Liver (tissue), 9 donors: Measurements from ENCODE around the gene MICU1. TPM values are rescaled to one million over a fixed set of nuclear protein-coding genes. Genes with fewer than 3 reads are reported as not detected.

Source experiments
- DNase-seq: peaks from one replicate; pipeline ENCODE4 v3.0.0-alpha.2; 2017; ENCODE audit warnings: low spot score
- H3K27ac ChIP-seq, 2 donors: one replicate each; pipeline ENCODE4 v1.7.0; 2013; ENCODE audit warnings: inconsistent platforms in 2 of 2, low read length in 2 of 2, control low read depth in 1 of 2, low read depth in 1 of 2, mild to moderate bottlenecking in 1 of 2
- H3K27me3 ChIP-seq, 4 donors: one replicate each; pipeline versions ENCODE4 v1.6.1 to v1.7.0; 2013; ENCODE audit warnings: low read length in 3 of 4, inconsistent platforms in 1 of 4, mild to moderate bottlenecking in 1 of 4, moderate library complexity in 1 of 4; ENCODE audit not compliant: control insufficient read depth in 4 of 4, insufficient read depth in 4 of 4
- H3K36me3 ChIP-seq, 4 donors: one replicate each; pipeline versions ENCODE4 v1.6.1 to v1.7.0; 2013; ENCODE audit warnings: low read length in 3 of 4, mild to moderate bottlenecking in 3 of 4, low read depth in 1 of 4, moderate library complexity in 1 of 4; ENCODE audit not compliant: control insufficient read depth in 4 of 4, insufficient read depth in 3 of 4
- H3K4me1 ChIP-seq, 4 donors: one replicate each; pipeline versions ENCODE4 v1.6.1 to v1.7.0; 2013; ENCODE audit warnings: low read length in 3 of 4, mild to moderate bottlenecking in 3 of 4, moderate library complexity in 1 of 4; ENCODE audit not compliant: control insufficient read depth in 4 of 4, insufficient read depth in 4 of 4
- H3K4me3 ChIP-seq, 3 donors: one replicate each; pipeline versions ENCODE4 v1.6.1 to v1.7.0; 2013; ENCODE audit warnings: low read length in 3 of 3, control low read depth in 1 of 3, low read depth in 1 of 3, mild to moderate bottlenecking in 1 of 3
- H3K9ac ChIP-seq, 2 donors: one replicate each; pipeline ENCODE4 v1.7.0; 2013; ENCODE audit warnings: low read length in 2 of 2, mild to moderate bottlenecking in 2 of 2, moderate library complexity in 2 of 2, control low read depth in 1 of 2, low read depth in 1 of 2
- H3K9me3 ChIP-seq, 4 donors: one replicate each; pipeline versions ENCODE4 v1.6.1 to v1.7.0; 2013; ENCODE audit warnings: low read length in 3 of 4; ENCODE audit not compliant: control insufficient read depth in 4 of 4
- FOXA1 ChIP-seq: IDR thresholded peaks from 2 replicates; pipeline ENCODE4 v1.6.1; 2016; ENCODE audit warnings: antibody characterized with exemption
- FOXA2 ChIP-seq: IDR thresholded peaks from 2 replicates; pipeline ENCODE4 v1.6.1; 2016; ENCODE audit warnings: antibody characterized with exemption
- GABPA ChIP-seq, 2 donors: IDR thresholded peaks in 1 of 2; conservative IDR thresholded peaks in 1 of 2; 2 replicates each; pipeline ENCODE4 v1.6.1; 2016; ENCODE audit warnings: antibody characterized with exemption in 2 of 2, mild to moderate bottlenecking in 1 of 2, moderate library complexity in 1 of 2
- HNF4A ChIP-seq, 2 donors: conservative IDR thresholded peaks; 2 replicates each; pipeline ENCODE4 v1.6.1; 2016; ENCODE audit warnings: antibody characterized with exemption in 2 of 2, mild to moderate bottlenecking in 2 of 2
- HNF4G ChIP-seq: IDR thresholded peaks from 2 replicates; pipeline ENCODE4 v1.6.1; 2016; ENCODE audit warnings: antibody characterized with exemption
- JUND ChIP-seq, 2 donors: IDR thresholded peaks; 2 replicates each; pipeline ENCODE4 v1.6.1; 2016; ENCODE audit warnings: antibody characterized with exemption in 2 of 2
- NR2F2 ChIP-seq: IDR thresholded peaks from 2 replicates; pipeline ENCODE4 v1.6.1; 2016; ENCODE audit warnings: antibody characterized with exemption
- RAD21 ChIP-seq, 2 donors: IDR thresholded peaks; 2 replicates each; pipeline ENCODE4 v1.6.1; 2016; ENCODE audit warnings: antibody characterized with exemption in 2 of 2, mild to moderate bottlenecking in 2 of 2
- RXRA ChIP-seq, 2 donors: IDR thresholded peaks; 2 replicates each; pipeline ENCODE4 v1.6.1; 2017 to 2018; ENCODE audit warnings: antibody characterized with exemption in 2 of 2, mild to moderate bottlenecking in 1 of 2
- SP1 ChIP-seq: IDR thresholded peaks from 2 replicates; pipeline ENCODE4 v1.6.1; 2018; ENCODE audit warnings: antibody characterized with exemption, mild to moderate bottlenecking
- TAF1 ChIP-seq: conservative IDR thresholded peaks from 2 replicates; pipeline ENCODE4 v1.6.1; 2016; ENCODE audit warnings: antibody characterized with exemption, mild to moderate bottlenecking
- YY1 ChIP-seq: IDR thresholded peaks from 2 replicates; pipeline ENCODE4 v1.6.1; 2016; ENCODE audit warnings: antibody characterized with exemption, mild to moderate bottlenecking
- WGBS: extraction: QIAGEN DNeasy Blood & Tissue Kit; methylation state at CpG from one replicate; pipeline ENCODE4 v1.1.7; 2013; 5-methylcytosine and 5-hydroxymethylcytosine counted together
- polyA plus RNA-seq, 2 donors: library from polyadenylated mRNA; stranded (reverse) in 1 of 2; unstranded in 1 of 2; fragments of 200-250 nt in 1 of 2; fragments of >200 nt in 1 of 2; fragmentation: Nextera tagmentation in 1 of 2; extraction: Ambion mirVana in 1 of 2; gene quantifications; one replicate each; pipeline versions ENCODE4 v1.2.1 to v1.2.3, GENCODE V29; 2013 to 2015
- total RNA-seq, 2 donors: library from RNA; depleted of rRNA; stranded (reverse); fragments of >200 nt; gene quantifications; one replicate each; pipeline ENCODE4 v1.2.3, GENCODE V29; 2014
- TF ChIP-seq, protein P1 (sequence below): IDR thresholded peaks from 2 replicates; pipeline ENCODE4 v1.6.1; 2016; ENCODE audit warnings: antibody characterized with exemption
- TF ChIP-seq, protein P2 (sequence below): IDR thresholded peaks from 2 replicates; pipeline ENCODE4 v1.6.1; 2016; ENCODE audit warnings: antibody characterized with exemption
- TF ChIP-seq, protein P3 (sequence below): IDR thresholded peaks from 2 replicates; pipeline ENCODE4 v1.6.1; 2016; ENCODE audit warnings: antibody characterized with exemption, mild to moderate bottlenecking
- TF ChIP-seq, protein P4 (sequence below): IDR thresholded peaks from 2 replicates; pipeline ENCODE4 v1.6.1; 2016; ENCODE audit warnings: antibody characterized with exemption
- TF ChIP-seq, protein P5 (sequence below): fragments of 150-350 bp; IDR thresholded peaks from 2 replicates; pipeline ENCODE4 v1.5.1; 2017; ENCODE audit warnings: improper control_type of control experiment, low read depth, low read length; ENCODE audit not compliant: missing input control
- donor health status: healthy.
- donor health status: healthy.
- donor health status: healthy.
- donor health status: healthy.
- donor health status: healthy.

Gene MICU1
- total and polyA plus RNA-seq, 4 donors, result 26.4 to 47.4 (median 32.1) TPM

DNA sequence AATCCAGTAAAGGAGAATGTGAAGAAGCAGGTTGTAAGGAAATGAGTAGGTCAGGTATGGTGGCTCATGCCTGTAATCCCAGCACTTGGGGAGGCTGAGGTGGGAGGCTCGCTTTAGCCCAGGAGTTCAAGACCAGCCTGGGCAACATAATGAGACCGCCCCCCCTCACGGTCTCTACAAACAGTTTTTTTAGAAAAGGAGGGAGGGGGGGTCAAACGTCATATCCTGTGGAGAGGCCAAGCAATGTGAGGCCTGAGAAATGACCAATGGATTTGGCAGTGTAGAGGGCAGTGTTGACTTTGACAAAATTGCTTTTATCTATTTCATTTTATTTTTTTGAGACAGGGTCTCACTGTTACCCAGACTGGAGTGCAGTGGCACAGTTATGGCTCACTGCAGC lies 268.9 kb downstream of the MICU1 start:
- H3K9ac ChIP-seq, result no peak overlapping the region
- H3K27me3 ChIP-seq, result no peaks in the 10 kb centered on the region
- 72% methylated on average over 4 of the region's 4 CpGs for WGBS
- H3K9me3 ChIP-seq, result no peaks in the 10 kb centered on the region
- peaks cover 3 to 18% (median 16%) of the 10 kb centered on the region in 4 donors for H3K4me1 ChIP-seq
- no peak overlapping the region for H3K27ac ChIP-seq
- H3K4me3 ChIP-seq, result no peak overlapping the region
- DNase-seq, result no peak
- no peak for TF ChIP-seq JUND (IDR thresholded peaks at IDR 0.05)
- TF ChIP-seq HNF4G, result no peak
- no peak for TF ChIP-seq YY1
- TF ChIP-seq TAF1, result no peak
- H3K36me3 ChIP-seq, result no peaks in the 10 kb centered on the region

DNA sequence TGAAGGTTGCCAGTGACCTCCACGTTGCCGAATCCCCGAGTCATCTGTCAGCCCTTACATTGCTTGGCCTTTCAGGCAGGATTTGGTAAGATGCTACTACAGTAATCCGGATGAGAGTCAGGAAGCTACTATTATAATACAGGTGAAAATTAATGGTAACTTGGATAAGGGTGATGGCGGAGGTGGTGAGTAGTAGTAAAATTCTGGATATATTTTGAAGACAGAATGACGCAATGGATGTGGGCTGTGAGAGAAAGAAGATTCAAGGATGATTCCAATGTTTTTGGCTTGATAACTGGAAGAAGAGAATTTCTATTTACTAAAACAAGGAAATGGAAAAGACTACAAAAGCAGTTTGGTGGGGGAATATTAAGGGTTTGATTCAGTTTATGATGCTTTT lies 269.8 kb downstream of the MICU1 start:
- H3K9me3 ChIP-seq, result no peaks in the 10 kb centered on the region
- TF ChIP-seq YY1, result no peak
- TF ChIP-seq, protein P1, sequence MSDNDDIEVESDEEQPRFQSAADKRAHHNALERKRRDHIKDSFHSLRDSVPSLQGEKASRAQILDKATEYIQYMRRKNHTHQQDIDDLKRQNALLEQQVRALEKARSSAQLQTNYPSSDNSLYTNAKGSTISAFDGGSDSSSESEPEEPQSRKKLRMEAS, result no peak
- TF ChIP-seq FOXA1, result no peak
- no peak for TF ChIP-seq SP1
- TF ChIP-seq, protein P2, sequence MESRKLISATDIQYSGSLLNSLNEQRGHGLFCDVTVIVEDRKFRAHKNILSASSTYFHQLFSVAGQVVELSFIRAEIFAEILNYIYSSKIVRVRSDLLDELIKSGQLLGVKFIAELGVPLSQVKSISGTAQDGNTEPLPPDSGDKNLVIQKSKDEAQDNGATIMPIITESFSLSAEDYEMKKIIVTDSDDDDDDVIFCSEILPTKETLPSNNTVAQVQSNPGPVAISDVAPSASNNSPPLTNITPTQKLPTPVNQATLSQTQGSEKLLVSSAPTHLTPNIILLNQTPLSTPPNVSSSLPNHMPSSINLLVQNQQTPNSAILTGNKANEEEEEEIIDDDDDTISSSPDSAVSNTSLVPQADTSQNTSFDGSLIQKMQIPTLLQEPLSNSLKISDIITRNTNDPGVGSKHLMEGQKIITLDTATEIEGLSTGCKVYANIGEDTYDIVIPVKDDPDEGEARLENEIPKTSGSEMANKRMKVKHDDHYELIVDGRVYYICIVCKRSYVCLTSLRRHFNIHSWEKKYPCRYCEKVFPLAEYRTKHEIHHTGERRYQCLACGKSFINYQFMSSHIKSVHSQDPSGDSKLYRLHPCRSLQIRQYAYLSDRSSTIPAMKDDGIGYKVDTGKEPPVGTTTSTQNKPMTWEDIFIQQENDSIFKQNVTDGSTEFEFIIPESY, result no peak
- TF ChIP-seq JUND (IDR thresholded peaks at IDR 0.05), result no peak
- TF ChIP-seq HNF4G, result no peak
- TF ChIP-seq RXRA (IDR thresholded peaks at IDR 0.05), result no peak
- no peak for TF ChIP-seq RAD21 (IDR thresholded peaks at IDR 0.05)
- no peak for TF ChIP-seq HNF4A (conservative IDR thresholded peaks at IDR 0.05)
- TF ChIP-seq FOXA2, result no peak
- 91% methylated on average over 6 of the region's 6 CpGs for WGBS
- no peak overlapping the region for H3K4me3 ChIP-seq
- H3K4me1 ChIP-seq, result peaks cover 3 to 23% (median 17%) of the 10 kb centered on the region in 4 donors
- H3K27ac ChIP-seq, result no peak overlapping the region
- no peak for DNase-seq
- no peaks in the 10 kb centered on the region for H3K36me3 ChIP-seq
- no peak overlapping the region for H3K9ac ChIP-seq
- H3K27me3 ChIP-seq, result no peaks in the 10 kb centered on the region

DNA sequence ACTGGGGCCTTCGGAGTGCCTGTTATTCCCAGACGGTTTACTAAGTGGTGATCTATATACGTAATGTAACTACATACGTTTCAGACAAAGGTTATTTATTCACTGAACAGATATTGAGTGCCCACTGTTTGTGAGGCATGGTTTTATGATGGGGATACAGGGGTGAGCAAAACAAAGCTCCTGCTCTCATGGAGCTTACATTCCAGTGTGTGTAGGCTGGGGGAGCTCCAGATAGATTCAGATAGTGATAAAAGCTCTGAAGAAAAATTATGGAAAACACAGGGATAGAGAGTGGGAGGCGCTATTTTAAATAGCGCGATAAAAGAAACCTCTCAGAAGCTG lies 270.7 kb downstream of the MICU1 start:
- peaks cover 0 to 6% (median 0%) of the 10 kb centered on the region in 4 donors for H3K36me3 ChIP-seq
- peaks cover 3 to 23% (median 17%) of the 10 kb centered on the region in 4 donors for H3K4me1 ChIP-seq
- peak overlapping the region; percentile 8 to 86 for H3K9ac ChIP-seq
- H3K27me3 ChIP-seq, result no peaks in the 10 kb centered on the region
- H3K27ac ChIP-seq, result peak overlapping the region; percentile 90 to 98
- 35% methylated on average over 7 of the region's 7 CpGs for WGBS
- H3K9me3 ChIP-seq, result no peaks in the 10 kb centered on the region
- H3K4me3 ChIP-seq, result peak overlapping the region; percentile 76 to 98 (median 83)
- DNase-seq, result no peak
- TF ChIP-seq RAD21 (IDR thresholded peaks at IDR 0.05) (no peak), YY1 (no peak), FOXA2 (no peak), GABPA (IDR thresholded peaks at IDR 0.05 in 1 of 2, conservative IDR thresholded peaks at IDR 0.05 in 1 of 2) (no peak), FOXA1 (no peak), HNF4G (no peak), SP1 (no peak), TAF1 (no peak), JUND (IDR thresholded peaks at IDR 0.05) (no peak), HNF4A (conservative IDR thresholded peaks at IDR 0.05) (no peak), NR2F2 (no peak), RXRA (IDR thresholded peaks at IDR 0.05) (no peak)
- TF ChIP-seq, protein P1, result no peak
- TF ChIP-seq, protein P3, sequence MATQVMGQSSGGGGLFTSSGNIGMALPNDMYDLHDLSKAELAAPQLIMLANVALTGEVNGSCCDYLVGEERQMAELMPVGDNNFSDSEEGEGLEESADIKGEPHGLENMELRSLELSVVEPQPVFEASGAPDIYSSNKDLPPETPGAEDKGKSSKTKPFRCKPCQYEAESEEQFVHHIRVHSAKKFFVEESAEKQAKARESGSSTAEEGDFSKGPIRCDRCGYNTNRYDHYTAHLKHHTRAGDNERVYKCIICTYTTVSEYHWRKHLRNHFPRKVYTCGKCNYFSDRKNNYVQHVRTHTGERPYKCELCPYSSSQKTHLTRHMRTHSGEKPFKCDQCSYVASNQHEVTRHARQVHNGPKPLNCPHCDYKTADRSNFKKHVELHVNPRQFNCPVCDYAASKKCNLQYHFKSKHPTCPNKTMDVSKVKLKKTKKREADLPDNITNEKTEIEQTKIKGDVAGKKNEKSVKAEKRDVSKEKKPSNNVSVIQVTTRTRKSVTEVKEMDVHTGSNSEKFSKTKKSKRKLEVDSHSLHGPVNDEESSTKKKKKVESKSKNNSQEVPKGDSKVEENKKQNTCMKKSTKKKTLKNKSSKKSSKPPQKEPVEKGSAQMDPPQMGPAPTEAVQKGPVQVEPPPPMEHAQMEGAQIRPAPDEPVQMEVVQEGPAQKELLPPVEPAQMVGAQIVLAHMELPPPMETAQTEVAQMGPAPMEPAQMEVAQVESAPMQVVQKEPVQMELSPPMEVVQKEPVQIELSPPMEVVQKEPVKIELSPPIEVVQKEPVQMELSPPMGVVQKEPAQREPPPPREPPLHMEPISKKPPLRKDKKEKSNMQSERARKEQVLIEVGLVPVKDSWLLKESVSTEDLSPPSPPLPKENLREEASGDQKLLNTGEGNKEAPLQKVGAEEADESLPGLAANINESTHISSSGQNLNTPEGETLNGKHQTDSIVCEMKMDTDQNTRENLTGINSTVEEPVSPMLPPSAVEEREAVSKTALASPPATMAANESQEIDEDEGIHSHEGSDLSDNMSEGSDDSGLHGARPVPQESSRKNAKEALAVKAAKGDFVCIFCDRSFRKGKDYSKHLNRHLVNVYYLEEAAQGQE, result no peak
- TF ChIP-seq, protein P2, result no peak
- TF ChIP-seq, protein P4, sequence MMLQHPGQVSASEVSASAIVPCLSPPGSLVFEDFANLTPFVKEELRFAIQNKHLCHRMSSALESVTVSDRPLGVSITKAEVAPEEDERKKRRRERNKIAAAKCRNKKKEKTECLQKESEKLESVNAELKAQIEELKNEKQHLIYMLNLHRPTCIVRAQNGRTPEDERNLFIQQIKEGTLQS, result no peak
- TF ChIP-seq, protein P5, sequence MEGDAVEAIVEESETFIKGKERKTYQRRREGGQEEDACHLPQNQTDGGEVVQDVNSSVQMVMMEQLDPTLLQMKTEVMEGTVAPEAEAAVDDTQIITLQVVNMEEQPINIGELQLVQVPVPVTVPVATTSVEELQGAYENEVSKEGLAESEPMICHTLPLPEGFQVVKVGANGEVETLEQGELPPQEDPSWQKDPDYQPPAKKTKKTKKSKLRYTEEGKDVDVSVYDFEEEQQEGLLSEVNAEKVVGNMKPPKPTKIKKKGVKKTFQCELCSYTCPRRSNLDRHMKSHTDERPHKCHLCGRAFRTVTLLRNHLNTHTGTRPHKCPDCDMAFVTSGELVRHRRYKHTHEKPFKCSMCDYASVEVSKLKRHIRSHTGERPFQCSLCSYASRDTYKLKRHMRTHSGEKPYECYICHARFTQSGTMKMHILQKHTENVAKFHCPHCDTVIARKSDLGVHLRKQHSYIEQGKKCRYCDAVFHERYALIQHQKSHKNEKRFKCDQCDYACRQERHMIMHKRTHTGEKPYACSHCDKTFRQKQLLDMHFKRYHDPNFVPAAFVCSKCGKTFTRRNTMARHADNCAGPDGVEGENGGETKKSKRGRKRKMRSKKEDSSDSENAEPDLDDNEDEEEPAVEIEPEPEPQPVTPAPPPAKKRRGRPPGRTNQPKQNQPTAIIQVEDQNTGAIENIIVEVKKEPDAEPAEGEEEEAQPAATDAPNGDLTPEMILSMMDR, result no peak
